CD14-positive monocyte (primary cell): Measurements from ENCODE around the gene ANKRD26. TPM values are rescaled to one million over a fixed set of nuclear protein-coding genes. Genes with fewer than 3 reads are reported as not detected.

Source experiments
- DNase-seq, 3 donors: peaks; one replicate each; pipeline ENCODE4 v3.0.0-alpha.2; 2011 to 2022
- H2AFZ ChIP-seq: 2 replicates; pipeline ENCODE4 v1.6.0; 2012; ENCODE audit warnings: mild to moderate bottlenecking, low read depth, low read length, inconsistent platforms; ENCODE audit not compliant: insufficient read depth, poor library complexity, severe bottlenecking
- H3K27ac ChIP-seq, 2 donors: 1 replicate in 1 of 2; 2 replicates in 1 of 2; pipeline ENCODE4 v1.5.1; 2012 to 2013; ENCODE audit warnings: low read length in 2 of 2, control low read depth in 1 of 2, inconsistent platforms in 1 of 2, low read depth in 1 of 2, mild to moderate bottlenecking in 1 of 2
- H3K27me3 ChIP-seq, 2 donors: one replicate each; pipeline versions ENCODE4 v1.6.0 to v1.6.1; 2011 to 2013; ENCODE audit warnings: low read length in 2 of 2; ENCODE audit not compliant: control insufficient read depth in 2 of 2, insufficient read depth in 2 of 2
- H3K36me3 ChIP-seq, 2 donors: replicated peaks in 1 of 2; 1 replicate in 1 of 2; 2 replicates in 1 of 2; pipeline versions ENCODE4 v1.5.1 to v1.6.1; 2012 to 2013; ENCODE audit warnings: low read length in 2 of 2, control low read depth in 1 of 2, inconsistent platforms in 1 of 2, mild to moderate bottlenecking in 1 of 2; ENCODE audit not compliant: insufficient read depth in 2 of 2, control insufficient read depth in 1 of 2
- H3K4me1 ChIP-seq, 2 donors: 1 replicate in 1 of 2; 2 replicates in 1 of 2; pipeline versions ENCODE4 v1.5.1 to v1.6.1; 2012 to 2013; ENCODE audit warnings: low read length in 2 of 2, control low read depth in 1 of 2, inconsistent platforms in 1 of 2, mild to moderate bottlenecking in 1 of 2, moderate library complexity in 1 of 2; ENCODE audit not compliant: insufficient read depth in 2 of 2, control insufficient read depth in 1 of 2
- H3K4me2 ChIP-seq: replicated peaks from 2 replicates; pipeline ENCODE3; 2012; ENCODE audit warnings: low read length, moderate library complexity, mild to moderate bottlenecking; ENCODE audit not compliant: poor library complexity, severe bottlenecking; ENCODE audit errors: extremely low read depth
- H3K4me3 ChIP-seq, 3 experiments: fragments of 200-600 bp in 1 of 3; sonication (generic) in 1 of 3; replicated peaks in 1 of 3; 1 replicate in 2 of 3; 2 replicates in 1 of 3; pipeline ENCODE4 v1.5.1; 2011 to 2013; ENCODE audit warnings: low read length in 3 of 3, mild to moderate bottlenecking in 3 of 3, control low read depth in 2 of 3, low read depth in 2 of 3, inconsistent platforms in 1 of 3, moderate library complexity in 1 of 3
- H3K79me2 ChIP-seq: 2 replicates; pipeline ENCODE4 v1.6.0; 2012; ENCODE audit warnings: mild to moderate bottlenecking, control low read depth, inconsistent platforms, low read length, moderate library complexity; ENCODE audit not compliant: insufficient read depth
- H3K9ac ChIP-seq: 2 replicates; pipeline ENCODE4 v1.6.0; 2017; ENCODE audit warnings: low read length, mild to moderate bottlenecking; ENCODE audit not compliant: insufficient read depth, poor library complexity, severe bottlenecking
- H3K9me3 ChIP-seq, 2 donors: replicated peaks in 1 of 2; 1 replicate in 1 of 2; 2 replicates in 1 of 2; pipeline versions ENCODE4 v1.5.1 to v1.6.1; 2012 to 2013; ENCODE audit warnings: low read length in 2 of 2, control low read depth in 1 of 2; ENCODE audit not compliant: control insufficient read depth in 1 of 2, insufficient read depth in 1 of 2
- H4K20me1 ChIP-seq: 2 replicates; pipeline ENCODE4 v1.6.0; 2012; ENCODE audit warnings: mild to moderate bottlenecking, low read length, control low read depth, moderate library complexity; ENCODE audit not compliant: insufficient read depth
- H3K27ac Mint-ChIP-seq, 7 donors: one replicate each; pipeline ENCODE4 v1.8.0; 2020; ENCODE audit warnings: mild to moderate bottlenecking in 7 of 7, mixed read lengths in 7 of 7, moderate library complexity in 6 of 7, inconsistent platforms in 2 of 7
- H3K27me3 Mint-ChIP-seq, 3 donors: one replicate each; pipeline ENCODE4 v1.8.0; 2021 to 2022; ENCODE audit warnings: low read depth in 3 of 3, mild to moderate bottlenecking in 3 of 3, mixed read lengths in 3 of 3, moderate library complexity in 3 of 3, inconsistent platforms in 1 of 3
- H3K36me3 Mint-ChIP-seq, 2 donors: one replicate each; pipeline ENCODE4 v1.8.0; 2020; ENCODE audit warnings: mixed read lengths in 2 of 2, inconsistent platforms in 1 of 2, mild to moderate bottlenecking in 1 of 2
- H3K4me1 Mint-ChIP-seq: one replicate; pipeline ENCODE4 v1.8.0; 2020; ENCODE audit warnings: mild to moderate bottlenecking, mixed read lengths
- H3K4me3 Mint-ChIP-seq, 2 donors: one replicate each; pipeline ENCODE4 v1.8.0; 2020; ENCODE audit warnings: mild to moderate bottlenecking in 2 of 2, mixed read lengths in 2 of 2, moderate library complexity in 1 of 2
- H3K9me3 Mint-ChIP-seq, 7 donors: one replicate each; pipeline ENCODE4 v1.8.0; 2020 to 2022; ENCODE audit warnings: mixed read lengths in 7 of 7, mild to moderate bottlenecking in 6 of 7, moderate library complexity in 6 of 7, inconsistent platforms in 2 of 7
- CTCF ChIP-seq: fragments of 200-600 bp; IDR thresholded peaks from one replicate; pipeline ENCODE4 v1.8.0; 2022; ENCODE audit warnings: antibody characterized with exemption, mild to moderate bottlenecking
- whole genome bisulfite sequencing: methylation state at CpG from one replicate; pipeline ENCODE4 v1.1.5; 2013; ENCODE audit warnings: missing lambda C conversion rate; ENCODE audit not compliant: insufficient coverage; 5-methylcytosine and 5-hydroxymethylcytosine counted together
- intact Hi-C, 2 donors: fragments of 100-400 bp; cut with micrococcal nuclease; formaldehyde crosslinking; loops; one replicate each; pipeline versions ENCODE4 v1.15.0 to v1.15.1; 2023
- polyA plus RNA-seq, 3 donors: library from polyadenylated mRNA; depleted of rRNA in 1 of 3; unstranded in 2 of 3; stranded (reverse) in 1 of 3; fragments of 300-500 nt in 2 of 3; fragments of >200 nt in 1 of 3; fragmentation: Illumina TruSeq in 2 of 3; gene quantifications; 1 replicate in 2 of 3; 2 replicates in 1 of 3; pipeline ENCODE4 v1.2.3, GENCODE V29; 2012 to 2021

Gene ANKRD26
- polyA plus RNA-seq, 3 donors: 0.36 to 0.73 (median 0.36) TPM

- Histone ChIP-seq H2AFZ (no peak overlapping the region), H3K79me2 (no peaks in the 10 kb centered on the region), H3K4me3 (no peak overlapping the region), H3K36me3 (peaks cover 0 to 14% of the 10 kb centered on the region in 2 donors), H3K27ac (no peak overlapping the region), H3K9me3 (no peaks in the 10 kb centered on the region), H3K27me3 (no peaks in the 10 kb centered on the region), H3K4me2 (no peak overlapping the region), H3K9ac (no peak overlapping the region), H3K4me1 (no peaks in the 10 kb centered on the region), H4K20me1 (no peaks in the 10 kb centered on the region)
- Mint-ChIP-seq H3K27me3 (no peaks in the 10 kb centered on the region), H3K36me3 (peaks cover 24 to 28% of the 10 kb centered on the region in 2 donors), H3K9me3 (no peaks in the 10 kb centered on the region), H3K4me3 (no peak overlapping the region), H3K27ac (no peak overlapping the region), H3K4me1 (no peaks in the 10 kb centered on the region)
- no CpG with 5 or more reads among the region's 2 CpGs for WGBS
- DNase-seq: no peak
- no peak for TF ChIP-seq CTCF
- intact Hi-C loops: no loop called here
Measured at GRCh38 chr10:27022048-27022447, 78.2 kb downstream of the ANKRD26 start.

- Histone ChIP-seq H3K4me1 (no peaks in the 10 kb centered on the region), H3K9me3 (no peaks in the 10 kb centered on the region), H3K79me2 (no peaks in the 10 kb centered on the region), H3K27me3 (no peaks in the 10 kb centered on the region), H3K27ac (no peak overlapping the region), H3K9ac (no peak overlapping the region), H4K20me1 (no peaks in the 10 kb centered on the region), H2AFZ (no peak overlapping the region), H3K4me3 (no peak overlapping the region), H3K36me3 (peaks cover 0 to 14% of the 10 kb centered on the region in 2 donors), H3K4me2 (no peak overlapping the region)
- H3K36me3 Mint-ChIP-seq: peaks cover 14 to 18% of the 10 kb centered on the region in 2 donors
- no peaks in the 10 kb centered on the region for H3K27me3 Mint-ChIP-seq
- H3K4me1 Mint-ChIP-seq: no peaks in the 10 kb centered on the region
- no peak overlapping the region for H3K4me3 Mint-ChIP-seq
- no peak for DNase-seq
- TF ChIP-seq CTCF: no peak
- 100% methylated on average over 5 of the region's 5 CpGs for WGBS
- H3K9me3 Mint-ChIP-seq: no peaks in the 10 kb centered on the region
- H3K27ac Mint-ChIP-seq: no peak overlapping the region
- intact Hi-C loops: no loop called here
Measured at GRCh38 chr10:27020243-27020642, 80.1 kb downstream of the ANKRD26 start.
